HG02840 (cell line): ENCODE data around the gene FAM153A.
"Not testable (repeated sequence)": the region's sequence is repeated elsewhere in the genome, so short reads cannot be mapped to it uniquely, and the experiment has no call there.

Experiments
- ATAC-seq: cut with Tn5 transposase; IDR thresholded peaks from one replicate; pipeline ENCODE4 v1.9.1; 2021; ENCODE audit warnings: mild to moderate bottlenecking, moderate library complexity, moderate number of reproducible peaks; ENCODE audit not compliant: unreplicated experiment, low FRiP score

FAM153A gene

GRCh38 chr5:177747354-177747753 lies 35.3 kb downstream of the FAM153A start:
- not testable (repeated sequence) for ATAC-seq

GRCh38 chr5:177724858-177725257 lies 57.8 kb downstream of the FAM153A start:
- ATAC-seq: not testable (repeated sequence)

DNA sequence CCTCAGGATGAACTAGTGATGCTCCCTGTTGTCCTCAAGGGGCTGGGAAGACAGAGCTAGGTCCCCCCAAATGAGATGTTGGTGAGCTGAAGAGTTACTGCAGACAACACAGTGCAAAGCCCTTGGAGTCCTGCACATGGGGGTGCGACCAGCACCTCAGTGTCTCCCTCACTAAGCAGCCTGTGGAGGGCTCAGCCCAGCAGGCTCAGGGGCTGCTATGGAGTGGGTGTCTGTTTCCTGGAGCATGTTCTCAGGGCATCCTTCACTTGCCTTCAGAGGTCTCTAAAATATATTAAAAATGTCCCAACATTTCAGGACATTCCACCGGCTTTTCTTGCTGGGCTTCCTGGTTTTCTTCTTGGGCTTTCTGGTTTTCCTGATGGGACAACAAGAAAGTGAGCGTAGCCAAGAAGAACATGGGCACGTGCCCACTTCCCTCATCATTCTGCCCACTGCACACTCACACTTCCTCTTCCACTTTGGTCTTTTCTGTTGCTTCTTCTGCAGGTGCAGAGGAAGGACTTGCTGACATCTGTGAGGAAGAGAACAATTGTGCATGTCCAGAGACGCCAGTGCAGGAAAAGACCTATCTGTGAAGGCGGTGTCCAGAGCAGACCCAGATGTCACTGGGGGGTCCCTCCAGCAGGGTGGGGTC lies 58.7 kb downstream of the FAM153A start:
- not testable (repeated sequence) for ATAC-seq

DNA sequence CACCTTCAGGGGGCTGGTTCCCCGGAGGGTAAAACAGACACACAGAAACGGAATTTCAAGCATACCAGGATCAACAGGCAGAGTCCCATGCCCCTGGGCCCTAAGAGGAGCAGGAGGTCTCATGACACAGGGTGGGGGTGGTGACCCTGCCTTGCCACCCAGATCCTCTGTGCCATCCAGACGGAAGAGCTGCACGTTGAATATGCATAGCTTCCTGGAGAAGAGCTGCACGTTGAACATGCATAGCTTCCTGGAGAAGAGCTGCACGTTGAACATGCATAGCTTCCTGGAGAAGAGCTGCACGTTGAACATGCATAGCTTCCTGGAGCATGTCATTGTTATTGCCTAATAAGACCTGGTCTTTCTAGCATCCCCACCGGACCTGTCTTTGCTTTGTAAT lies 59.9 kb downstream of the FAM153A start:
- not testable (repeated sequence) for ATAC-seq

DNA sequence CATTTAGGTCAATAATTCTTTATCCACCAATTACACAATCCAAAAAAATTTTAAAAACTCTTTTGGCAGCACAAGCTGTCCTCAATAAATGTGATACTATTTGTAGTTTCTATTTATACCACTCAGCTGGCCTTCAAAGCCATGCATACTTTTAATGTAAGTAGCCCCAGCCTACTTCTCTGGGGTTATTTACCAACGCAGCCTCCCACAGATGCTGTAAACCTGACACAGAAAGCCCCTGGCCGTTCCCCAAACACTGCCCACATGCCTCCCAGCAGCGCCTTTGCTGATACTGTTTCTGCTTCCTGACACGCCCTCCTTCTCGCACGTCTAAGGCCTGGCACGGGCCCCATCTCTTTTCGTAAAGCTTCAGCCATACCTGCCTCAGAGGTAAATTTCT lies 62.7 kb downstream of the FAM153A start:
- not testable (repeated sequence) for ATAC-seq

DNA sequence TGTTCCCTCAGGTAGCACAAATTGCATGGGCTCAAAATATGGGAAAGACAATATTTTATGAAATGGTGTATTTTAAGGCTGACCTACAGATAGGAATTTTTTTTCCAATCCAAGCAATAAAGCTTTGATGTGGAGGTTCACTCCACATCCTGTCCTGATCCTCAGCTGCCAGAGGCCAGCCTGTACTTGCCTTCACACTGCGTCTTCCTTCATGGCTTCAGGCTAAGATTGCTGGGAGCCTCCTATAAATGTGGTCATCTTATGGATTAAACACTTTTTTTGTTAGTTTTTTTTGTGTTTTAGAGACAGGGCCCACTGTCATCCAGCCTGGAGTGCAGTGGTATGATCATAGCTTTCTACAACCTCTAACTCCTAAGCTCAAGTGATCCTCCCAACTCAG lies 67.3 kb downstream of the FAM153A start:
- ATAC-seq: not testable (repeated sequence)

DNA sequence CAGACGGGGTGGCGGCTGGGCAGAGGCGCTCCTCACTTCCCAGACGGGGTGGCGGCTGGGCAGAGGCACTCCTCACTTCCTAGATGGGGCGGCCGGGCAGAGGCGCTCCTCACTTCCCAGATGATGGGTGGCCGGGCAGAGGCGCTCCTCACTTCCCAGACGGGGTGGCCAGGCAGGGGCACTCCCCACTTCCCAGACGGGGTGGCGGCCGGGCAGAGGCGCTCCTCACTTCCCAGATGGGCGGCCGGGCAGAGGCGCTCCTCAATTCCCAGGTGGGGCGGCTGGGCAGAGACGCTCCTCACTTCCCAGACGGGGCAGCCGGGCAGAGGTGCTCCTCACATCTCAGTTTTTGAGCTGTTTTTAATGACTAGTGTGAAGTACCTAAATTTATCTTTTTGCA lies 86.6 kb downstream of the FAM153A start:
- ATAC-seq: not testable (repeated sequence)

DNA sequence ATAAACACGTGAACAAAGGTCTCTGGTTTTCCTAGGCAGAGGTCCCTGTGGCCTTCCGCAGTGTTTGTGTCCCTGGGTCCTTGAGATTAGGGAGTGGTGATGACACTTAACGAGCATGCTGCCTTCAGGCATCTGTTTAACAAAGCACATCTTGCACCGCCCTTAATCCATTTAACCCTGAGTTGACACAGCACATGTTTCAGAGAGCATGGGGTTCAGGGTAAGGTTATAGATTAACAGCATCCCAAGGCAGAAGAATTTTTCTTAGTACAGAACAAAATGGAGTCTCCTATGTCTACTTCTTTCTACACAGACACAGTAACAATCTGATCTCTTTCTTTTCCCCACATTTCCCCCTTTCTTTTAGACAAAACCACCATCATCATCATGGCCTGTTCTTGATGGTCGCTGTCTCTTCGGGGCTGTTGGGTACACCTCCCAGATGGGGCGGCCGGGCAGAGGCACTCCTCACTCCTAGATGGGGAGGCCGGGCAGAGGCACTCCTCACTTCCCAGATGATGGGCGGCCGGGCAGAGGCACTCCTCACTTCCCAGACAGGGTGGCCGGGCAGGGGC lies 87.3 kb downstream of the FAM153A start:
- ATAC-seq: not testable (repeated sequence)

- ATAC-seq: not testable (repeated sequence)
Measured at GRCh38 chr5:177694518-177694835, 88.2 kb downstream of the FAM153A start.

GRCh38 chr5:177693671-177694517 lies 88.8 kb downstream of the FAM153A start:
- ATAC-seq: not testable (repeated sequence)

GRCh38 chr5:177692969-177693368 lies 89.7 kb downstream of the FAM153A start:
- ATAC-seq: not testable (repeated sequence)

DNA sequence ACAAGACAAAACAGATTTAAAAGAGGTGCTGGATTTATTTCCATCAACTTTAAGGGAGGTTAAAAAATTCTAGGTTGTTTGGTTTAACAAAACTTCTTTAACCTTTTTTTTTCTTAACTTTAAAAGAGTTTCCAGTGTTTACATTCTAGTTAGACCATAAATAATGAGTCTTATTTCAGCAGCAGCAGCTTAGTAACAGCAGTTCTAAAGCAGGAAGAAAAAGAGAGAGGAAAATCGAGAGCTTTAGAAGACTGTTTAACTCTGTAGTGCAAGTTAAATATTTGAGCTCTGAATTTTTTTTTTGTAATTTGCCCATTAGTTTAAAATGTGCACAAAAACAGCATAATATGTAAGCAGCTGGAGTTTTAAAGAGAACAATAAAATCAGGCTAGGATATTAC lies 90.2 kb downstream of the FAM153A start:
- ATAC-seq: not testable (repeated sequence)

- ATAC-seq: not testable (repeated sequence)
Measured at GRCh38 chr5:177689011-177689610, 93.6 kb downstream of the FAM153A start.

- not testable (repeated sequence) for ATAC-seq
Measured at GRCh38 chr5:177688091-177688490, 94.6 kb downstream of the FAM153A start.

GRCh38 chr5:177681920-177682319 lies 100.8 kb downstream of the FAM153A start:
- ATAC-seq: not testable (repeated sequence)
